Cardiac fibroblast (primary cell): Measurements from ENCODE around the gene RNH1.

Experiments
- DNase-seq, 2 donors: peaks; one replicate each; pipeline versions ENCODE4 v3.0.0 to v3.0.0-alpha.2; 2010; ENCODE audit warnings: low read depth in 2 of 2
- H3K4me3 ChIP-seq, 2 donors: replicated peaks in 1 of 2; 1 replicate in 1 of 2; 2 replicates in 1 of 2; pipeline ENCODE4 v1.5.1; 2011; ENCODE audit warnings: low read depth in 2 of 2, low read length in 2 of 2, mild to moderate bottlenecking in 2 of 2, moderate library complexity in 1 of 2
- TF ChIP-seq, protein P1 (sequence below): IDR thresholded peaks from one replicate; pipeline ENCODE4 v1.5.1; 2011; ENCODE audit warnings: low read depth, mild to moderate bottlenecking, low read length, inconsistent platforms

RNH1 gene

DNA sequence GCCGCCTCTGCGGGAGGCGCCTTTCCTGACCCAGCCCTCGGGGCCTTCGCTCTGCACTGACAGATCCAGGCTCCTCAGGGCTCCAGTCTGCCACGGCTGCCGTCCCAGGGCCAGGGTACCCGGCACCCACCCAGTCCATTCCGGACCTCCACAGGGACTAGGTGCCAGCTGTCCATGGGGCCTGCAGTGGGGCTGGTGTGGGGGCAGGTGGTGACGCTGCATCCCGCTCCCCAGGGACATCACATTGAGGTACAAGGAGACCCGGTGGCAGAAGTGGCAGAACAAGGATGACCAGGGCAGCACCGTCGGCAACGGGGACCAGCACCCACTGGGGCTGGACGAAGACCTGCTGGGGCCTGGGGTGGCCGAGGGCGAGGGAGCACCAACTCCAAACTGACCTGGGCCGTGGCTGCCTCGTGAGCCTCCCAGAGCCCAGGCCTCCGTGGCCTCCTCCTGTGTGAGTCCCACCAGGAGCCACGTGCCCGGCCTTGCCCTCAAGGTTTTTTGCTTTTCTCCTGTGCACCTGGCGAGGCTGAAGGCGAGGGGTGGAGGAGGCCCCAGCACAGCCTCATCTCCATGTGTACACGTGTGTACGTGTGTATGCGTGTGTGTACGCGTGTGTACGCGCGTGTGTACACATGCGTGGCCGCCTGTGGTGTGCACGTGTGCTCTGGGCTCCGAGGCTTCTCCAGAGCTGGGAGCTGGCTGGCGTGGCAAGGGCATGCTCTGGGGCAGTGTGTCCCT is 16.7 kb downstream of the RNH1 start:
- TF ChIP-seq, protein P1, sequence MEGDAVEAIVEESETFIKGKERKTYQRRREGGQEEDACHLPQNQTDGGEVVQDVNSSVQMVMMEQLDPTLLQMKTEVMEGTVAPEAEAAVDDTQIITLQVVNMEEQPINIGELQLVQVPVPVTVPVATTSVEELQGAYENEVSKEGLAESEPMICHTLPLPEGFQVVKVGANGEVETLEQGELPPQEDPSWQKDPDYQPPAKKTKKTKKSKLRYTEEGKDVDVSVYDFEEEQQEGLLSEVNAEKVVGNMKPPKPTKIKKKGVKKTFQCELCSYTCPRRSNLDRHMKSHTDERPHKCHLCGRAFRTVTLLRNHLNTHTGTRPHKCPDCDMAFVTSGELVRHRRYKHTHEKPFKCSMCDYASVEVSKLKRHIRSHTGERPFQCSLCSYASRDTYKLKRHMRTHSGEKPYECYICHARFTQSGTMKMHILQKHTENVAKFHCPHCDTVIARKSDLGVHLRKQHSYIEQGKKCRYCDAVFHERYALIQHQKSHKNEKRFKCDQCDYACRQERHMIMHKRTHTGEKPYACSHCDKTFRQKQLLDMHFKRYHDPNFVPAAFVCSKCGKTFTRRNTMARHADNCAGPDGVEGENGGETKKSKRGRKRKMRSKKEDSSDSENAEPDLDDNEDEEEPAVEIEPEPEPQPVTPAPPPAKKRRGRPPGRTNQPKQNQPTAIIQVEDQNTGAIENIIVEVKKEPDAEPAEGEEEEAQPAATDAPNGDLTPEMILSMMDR = no peak
- no peak overlapping the region for H3K4me3 ChIP-seq
- DNase-seq = no peak

DNA sequence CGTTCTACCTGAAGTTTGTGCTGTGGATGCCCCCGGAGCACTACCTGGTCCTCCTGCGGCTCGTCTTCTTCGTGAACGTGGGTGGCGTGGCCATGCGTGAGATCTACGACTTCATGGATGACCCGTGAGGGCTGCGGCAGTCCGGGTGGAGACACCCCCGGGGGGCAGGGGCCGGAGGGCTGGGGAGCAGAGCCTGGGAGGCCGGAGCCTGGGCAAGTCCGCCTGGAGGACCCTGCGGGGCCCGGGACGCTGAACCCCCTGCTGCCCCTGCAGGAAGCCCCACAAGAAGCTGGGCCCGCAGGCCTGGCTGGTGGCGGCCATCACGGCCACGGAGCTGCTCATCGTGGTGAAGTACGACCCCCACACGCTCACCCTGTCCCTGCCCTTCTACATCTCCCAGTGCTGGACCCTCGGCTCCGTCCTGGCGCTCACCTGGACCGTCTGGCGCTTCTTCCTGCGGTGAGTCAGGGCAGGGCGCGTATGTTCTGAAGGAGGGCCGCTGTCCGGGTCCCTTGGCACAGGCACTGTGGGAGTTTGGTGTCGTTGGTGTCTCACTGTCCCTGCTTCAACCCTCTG is 17.3 kb downstream of the RNH1 start:
- no peak overlapping the region for H3K4me3 ChIP-seq
- TF ChIP-seq, protein P1 = no peak
- no peak for DNase-seq

DNA sequence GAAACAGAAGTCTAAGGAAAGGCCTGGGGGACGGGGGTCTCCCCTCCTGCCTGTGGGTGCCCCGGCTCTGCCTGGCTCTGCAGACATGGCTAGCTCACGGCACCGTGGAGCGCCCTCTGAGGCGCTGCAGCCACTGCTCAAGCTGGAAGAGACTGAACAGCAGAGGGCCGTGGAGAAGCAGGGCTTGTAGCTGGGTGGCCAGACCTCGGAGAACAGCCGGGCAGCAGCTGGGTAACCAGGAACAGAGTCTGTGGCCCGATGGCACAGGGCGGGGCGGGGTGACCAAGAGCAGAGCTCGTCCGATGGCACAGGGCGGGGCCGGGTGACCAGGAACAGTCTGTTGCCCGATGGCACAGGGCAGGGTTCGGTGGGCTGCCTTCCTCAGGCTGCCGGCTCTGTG is 18.1 kb downstream of the RNH1 start:
- no peak overlapping the region for H3K4me3 ChIP-seq
- TF ChIP-seq, protein P1 = no peak
- DNase-seq = no peak

DNA sequence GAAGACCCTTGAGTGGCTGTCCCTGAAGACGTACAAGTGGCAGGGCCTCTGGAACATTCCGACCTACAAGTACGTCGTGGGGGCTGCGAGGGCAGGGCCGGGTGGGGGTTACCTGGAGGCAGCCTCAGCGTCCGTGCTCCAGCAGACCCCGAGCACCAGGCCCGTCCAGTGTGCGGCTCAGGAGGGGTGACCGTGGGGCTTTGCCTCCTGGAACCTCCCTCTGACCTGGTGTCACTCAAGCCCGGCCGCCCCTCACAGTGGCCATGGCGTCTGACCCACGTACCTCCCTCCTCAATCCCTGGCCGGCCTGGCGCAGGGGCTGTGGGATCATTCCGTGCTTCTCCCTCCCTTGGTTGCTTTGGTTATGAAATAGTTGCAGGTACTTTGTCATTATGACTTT is 18.5 kb downstream of the RNH1 start:
- no peak overlapping the region for H3K4me3 ChIP-seq
- TF ChIP-seq, protein P1 = no peak
- DNase-seq = no peak

DNA sequence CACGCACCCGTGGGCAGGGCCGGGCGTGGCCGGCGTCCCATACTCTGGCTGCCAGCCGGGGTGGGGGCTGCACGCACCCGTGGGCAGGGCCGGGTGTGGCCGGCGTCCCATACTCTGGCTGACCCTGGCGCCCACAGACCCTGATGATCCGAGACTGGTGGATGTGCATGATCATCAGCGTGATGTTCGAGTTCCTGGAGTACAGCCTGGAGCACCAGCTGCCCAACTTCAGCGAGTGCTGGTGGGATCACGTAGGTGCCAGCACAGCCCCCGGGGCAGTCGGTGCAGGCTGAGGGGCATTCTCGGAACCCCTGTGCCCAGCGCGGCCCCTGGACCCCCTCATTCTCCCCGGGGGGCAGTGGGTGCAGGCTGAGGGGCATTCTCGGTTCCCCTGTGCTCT is 19.0 kb downstream of the RNH1 start:
- no peak for DNase-seq
- TF ChIP-seq, protein P1 = no peak

DNA sequence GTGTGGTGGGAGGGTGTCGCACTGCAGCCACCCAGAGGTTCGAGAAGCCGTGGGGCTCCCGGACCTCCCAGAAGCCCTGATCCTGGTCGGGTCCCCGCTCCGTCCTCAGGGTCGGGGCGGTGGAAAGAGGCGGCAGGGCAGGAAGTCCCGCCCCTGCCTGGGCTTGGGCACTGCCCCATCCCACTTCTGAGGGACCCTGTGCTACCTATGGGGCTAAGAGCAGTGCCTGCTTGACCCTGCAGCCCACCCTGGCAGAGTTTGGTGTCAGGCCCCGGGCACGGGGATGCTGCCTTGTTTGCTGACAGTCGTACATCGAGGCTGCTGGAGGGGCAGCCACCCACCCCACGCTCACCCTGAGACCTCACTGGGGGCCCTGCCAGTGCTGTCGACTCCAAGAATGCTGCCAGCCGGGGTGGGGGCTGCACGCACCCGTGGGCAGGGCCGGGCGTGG is 19.4 kb downstream of the RNH1 start:
- DNase-seq = no peak
- TF ChIP-seq, protein P1 = no peak
- no peak overlapping the region for H3K4me3 ChIP-seq

More for the DNA sequence above, 19.0 kb downstream of the RNH1 start:
- H3K4me3 ChIP-seq = no peak overlapping the region
